Anterior cingulate cortex (tissue), 58 donors: Measurements from ENCODE around the gene POLR2E.

Experiments
- DNase-seq, 58 donors: peaks; one replicate each; lab custom pipeline; 2025; lab: John Stamatoyannopoulos, UW

Gene POLR2E

DNA sequence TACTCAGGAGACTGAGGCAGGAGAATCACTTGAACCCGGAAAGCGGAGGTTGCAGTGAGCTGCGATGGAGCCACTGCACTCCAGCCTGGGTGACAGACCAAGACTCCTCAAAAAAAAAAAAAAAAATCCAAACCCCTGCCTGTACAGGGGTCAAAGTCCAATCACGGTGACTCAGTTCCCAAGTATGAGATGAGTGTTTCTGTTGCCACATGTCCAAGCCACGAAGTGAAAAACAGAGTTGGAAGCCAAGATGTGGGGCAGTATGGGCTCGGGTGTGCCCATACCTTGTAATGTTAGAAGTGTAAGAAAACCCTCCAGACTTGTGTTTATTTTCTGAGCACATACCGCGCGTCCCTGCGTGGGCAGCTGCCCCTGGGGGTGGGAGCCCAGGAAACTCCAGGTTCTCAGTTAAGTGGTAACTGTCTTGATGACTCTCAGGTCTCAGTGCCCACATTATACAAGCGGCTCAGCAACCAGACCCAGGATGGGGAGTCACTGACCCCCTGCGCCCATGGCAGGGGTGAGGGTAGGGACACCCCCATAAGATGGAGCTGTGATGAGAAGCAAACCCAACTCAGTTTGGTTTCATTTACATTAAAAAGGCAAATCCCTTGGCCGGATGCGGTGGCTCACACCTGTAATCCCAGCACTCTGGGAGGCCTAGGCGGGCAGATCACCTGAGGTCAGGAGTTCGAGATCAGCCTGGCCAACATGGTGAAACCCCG is 7.4 kb upstream of the POLR2E start:
- DNase-seq = no peak

DNA sequence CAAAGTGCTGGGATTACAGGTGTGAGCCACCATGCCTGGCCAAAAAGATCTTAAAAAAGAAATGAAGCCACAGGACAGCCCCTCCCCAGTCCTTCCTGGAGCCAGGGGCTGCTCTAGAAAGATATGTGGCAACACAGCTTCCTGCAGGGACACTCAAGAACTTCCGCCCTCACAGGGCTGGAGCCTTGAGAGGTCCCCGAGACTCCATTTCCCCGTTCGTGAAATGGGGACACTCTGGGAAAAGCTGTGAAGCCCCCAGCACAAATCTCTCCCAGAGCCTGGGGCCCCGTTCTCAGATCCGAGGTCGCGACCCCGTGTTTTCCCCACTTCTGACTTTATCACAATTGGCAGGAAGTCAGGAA is 6.1 kb upstream of the POLR2E start:
- DNase-seq = peak in 2 of 58 donors; percentile 39 to 58

DNA sequence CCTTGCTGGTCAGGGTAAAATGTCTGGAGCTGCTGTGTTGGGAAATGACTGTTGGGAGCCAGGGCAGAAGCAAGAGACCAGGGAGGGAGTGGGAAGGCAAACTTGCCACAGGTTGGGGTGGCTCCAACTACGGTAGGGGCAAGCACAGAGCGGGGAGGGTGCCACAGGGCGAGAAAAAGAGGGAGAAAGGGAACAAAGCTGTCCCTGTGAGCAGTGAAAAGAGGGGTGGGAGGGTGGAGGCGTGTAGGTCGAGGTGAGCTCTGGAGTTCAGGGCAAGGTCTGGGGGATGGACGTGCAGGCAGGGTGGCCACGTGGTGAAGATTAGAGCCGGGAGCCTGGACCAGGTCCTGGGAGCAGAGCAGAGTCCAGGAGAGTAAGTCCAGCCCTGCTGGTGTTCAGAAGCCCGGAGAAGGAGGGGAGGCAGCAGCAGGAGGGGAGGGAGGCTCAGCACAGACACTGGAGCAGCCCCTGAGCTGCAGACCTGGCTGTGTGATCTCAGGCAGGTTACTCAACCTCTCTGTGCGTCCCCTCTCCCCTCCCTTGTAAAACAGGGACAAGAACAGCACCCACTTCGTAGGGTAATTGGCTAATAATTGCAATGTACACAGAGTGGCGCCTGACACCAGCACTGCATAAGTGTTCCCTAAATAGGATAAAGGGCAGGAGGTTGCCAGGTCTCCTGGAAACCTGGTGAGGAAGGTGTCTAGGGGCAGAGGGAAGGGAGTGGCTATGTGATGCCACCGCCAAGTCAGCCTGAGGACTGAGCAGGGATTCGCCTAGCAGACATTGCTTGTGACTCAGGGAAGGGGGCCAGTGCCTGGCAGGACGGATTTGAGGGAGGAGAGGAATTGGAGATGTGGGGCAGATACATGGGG is 3.2 kb upstream of the POLR2E start:
- no peak for DNase-seq

DNA sequence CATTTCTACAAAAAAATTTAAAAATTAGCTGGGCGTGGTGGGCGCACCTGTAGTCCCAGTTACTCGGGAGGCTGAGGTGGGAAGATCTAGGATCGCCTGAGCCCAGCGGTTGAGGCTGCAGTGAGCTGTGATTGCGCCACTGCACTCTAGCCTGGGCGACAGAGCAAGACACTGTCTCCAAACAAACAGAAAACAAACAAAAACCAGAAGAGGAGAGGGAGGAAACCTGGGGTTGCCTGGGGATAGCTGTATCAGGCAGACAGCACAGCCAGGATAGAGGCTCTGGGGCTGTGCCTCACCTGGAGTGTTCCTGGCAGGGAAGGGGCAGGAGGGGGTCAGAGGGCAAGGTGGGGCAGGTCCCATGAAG is 2.6 kb upstream of the POLR2E start:
- no peak for DNase-seq

DNA sequence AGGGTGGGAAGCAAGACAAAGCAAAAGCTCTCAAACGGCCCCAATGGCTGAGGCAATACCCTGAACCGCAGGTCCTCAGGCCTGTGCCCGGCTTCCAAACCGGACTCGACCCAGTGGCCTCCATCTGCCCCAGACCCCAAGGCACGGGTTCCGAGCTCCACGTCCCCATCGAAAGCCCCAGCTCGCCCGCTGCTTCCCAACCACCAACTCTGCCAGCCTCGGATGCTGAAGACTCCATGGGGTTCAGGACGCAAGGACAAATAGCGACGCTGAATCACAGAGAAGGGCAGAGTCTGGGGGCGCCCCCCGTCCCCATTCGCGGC is 559 bp downstream of the POLR2E start:
- DNase-seq = no peak

DNA sequence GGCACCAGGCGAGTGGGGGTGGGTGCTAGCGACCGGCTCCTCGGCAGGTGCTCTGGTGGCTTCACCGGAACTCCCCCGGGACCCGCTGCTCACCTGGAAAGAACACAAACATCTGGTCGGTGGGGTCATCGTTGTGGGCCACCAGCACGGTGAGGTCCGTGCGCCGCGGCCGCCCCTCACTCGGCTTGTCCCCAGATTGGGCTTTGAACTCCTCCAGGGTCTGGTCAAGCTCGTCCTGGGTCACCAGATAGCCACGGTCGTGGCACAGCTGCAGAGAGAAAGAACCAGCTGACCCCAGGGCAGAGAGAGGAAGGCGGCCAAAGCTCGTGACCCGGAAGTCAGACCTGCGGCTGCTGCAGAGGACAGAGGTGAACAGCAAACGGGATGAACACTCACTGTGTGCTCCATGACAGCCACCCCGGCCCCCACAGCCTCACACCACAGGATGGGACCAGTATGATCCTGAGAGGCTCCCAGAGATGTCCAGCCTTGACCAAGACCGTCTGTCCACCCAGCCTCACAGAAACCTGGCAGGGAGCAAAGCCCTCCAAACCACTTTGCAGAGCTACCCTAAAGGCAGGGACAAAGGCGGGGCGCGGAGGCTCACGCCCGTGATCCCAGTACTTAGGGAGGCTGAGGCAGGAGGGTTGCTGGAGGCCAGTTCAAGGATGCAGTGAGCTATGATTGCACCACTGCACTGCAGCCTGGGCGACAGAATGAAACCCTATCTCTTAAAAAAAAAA is 1.2 kb downstream of the POLR2E start:
- no peak for DNase-seq

DNA sequence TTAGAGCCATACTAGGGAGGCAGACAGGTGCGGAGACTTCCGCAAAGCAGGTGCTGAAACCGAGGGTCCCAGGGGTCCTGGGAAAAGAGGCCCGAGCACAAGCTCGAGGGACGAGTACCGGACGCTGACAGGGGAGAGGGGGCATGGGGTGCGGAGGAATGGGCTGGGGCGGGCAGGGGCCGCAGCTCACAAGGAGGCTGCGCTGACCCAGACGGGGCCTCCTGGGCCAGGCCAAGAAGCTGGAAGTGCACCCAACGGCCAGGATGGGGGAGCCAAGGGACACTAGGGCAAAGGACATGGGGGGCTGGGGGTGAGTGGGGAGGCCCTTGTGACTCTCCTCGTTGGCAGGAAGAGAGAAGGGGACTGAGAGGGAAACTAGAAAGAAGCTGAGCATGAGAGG is 1.8 kb downstream of the POLR2E start:
- no peak for DNase-seq

DNA sequence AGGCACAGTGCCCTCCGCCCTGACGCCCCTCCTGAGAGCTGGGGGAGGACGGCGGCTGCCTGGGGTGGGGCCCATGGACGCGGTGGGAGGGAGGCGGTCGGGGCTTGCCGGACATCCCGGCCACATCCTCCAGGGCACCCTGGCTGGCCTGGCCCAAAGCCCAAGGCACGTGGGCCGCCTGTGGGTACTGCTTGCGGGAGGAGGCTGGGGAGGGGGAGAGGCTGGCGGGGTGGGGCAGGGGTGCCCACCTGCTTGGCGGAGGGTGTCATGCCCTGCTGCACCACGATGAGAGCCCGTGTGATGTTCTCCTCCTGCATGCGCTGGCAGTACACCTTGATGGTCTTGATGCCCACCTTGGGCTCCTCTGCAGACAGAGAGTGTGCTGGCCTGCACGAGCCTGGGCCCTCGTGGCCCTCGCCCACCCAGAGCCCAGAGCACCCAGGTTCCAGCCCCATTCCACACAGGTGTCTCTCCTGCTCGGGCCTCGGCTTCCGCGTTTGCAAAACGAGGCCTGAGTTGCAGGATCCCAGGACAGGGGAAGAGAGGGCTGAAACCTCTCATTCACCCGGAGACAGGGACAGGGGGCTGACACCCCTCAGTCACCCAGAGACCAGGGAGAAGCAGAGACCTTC is 3.5 kb downstream of the POLR2E start:
- DNase-seq = no peak

DNA sequence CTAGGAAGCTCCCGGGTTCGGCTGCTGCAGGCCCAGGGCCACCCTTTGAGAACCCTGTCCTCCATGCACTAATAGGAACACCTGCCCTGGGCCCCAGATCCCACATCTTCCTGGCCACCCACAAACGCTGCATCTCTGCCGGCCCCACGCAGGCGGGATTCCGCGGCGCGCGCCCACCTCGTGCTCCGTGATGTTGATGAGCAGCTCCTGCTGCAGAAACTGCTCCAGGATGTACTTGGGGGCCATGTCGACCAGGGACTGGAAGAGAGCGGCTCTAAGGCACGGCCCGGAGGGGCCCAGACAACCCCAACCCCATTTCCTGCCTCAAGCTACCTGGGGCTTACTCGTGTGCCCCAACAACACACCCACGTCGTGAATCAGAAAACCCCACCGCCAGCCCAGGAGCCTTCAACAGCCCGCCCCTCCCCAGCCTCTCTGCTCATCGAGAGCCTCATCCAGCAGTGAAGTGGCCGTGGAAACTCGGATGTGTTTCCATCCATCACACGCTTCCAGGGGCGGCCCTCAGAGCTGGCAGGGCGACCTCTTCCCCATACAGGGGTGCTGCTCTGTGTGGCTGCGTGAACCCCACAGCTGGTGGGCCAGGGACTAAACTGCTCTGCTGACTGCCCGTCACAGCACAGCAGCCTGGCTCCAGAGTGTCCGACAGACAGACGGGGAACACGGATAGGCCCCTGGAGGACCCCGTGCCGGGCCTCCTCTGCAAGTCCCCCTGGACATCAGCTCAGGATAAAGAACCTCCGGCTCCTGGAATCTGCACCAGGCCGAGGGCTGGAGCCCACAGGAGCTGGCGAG is 4.2 kb downstream of the POLR2E start:
- no peak for DNase-seq

DNA sequence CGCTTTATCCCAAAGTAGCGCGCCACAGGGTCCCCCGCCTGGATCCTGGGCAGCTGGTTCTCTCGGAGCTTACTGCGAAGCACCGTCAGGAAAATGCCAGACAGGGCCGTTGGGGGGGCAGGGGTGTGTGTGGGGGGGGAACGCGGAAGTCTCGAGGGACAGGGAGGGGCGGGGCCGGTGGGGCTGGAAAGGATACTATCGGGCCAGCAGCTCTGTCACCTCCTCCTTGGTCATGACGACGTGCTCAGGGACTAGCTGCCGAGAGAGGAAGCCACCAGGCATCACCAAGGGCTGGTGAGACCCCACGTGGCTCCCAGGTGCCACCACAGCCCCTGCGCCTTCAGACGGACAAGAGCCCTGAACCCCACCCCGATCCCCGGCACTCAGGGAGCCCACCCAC is 5.3 kb downstream of the POLR2E start:
- no peak for DNase-seq

DNA sequence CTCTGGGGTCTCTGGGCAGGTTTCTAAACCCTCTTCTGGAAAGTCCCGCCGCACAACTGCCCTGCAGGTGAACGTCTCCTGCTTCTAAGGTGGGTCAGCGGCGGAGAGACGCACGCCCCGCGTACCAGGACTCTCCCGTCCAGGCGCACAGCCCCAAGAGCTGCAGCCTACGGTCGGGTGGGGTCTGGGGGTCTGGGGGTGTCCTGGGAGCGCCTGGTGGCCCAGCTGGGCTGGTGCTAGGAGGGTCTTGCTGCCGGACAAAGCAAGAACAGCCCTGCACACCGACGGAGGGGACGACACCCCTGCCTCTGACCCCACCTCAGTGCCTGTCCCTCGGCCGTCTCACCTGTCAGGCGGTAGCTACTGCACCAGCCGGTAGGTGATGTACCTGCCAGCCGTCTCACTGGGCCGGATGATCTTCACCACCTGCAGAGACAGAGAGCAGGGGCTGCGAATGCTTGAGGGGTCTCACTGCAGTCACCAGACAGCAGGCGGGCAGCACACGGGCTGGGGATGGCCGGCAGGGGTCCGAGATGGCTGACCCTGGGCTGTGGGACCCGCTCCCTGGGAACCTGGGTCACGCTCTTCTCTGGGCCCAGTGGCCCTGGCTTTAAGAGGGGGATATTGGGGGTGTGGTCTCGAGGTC is 5.9 kb downstream of the POLR2E start:
- no peak for DNase-seq

DNA sequence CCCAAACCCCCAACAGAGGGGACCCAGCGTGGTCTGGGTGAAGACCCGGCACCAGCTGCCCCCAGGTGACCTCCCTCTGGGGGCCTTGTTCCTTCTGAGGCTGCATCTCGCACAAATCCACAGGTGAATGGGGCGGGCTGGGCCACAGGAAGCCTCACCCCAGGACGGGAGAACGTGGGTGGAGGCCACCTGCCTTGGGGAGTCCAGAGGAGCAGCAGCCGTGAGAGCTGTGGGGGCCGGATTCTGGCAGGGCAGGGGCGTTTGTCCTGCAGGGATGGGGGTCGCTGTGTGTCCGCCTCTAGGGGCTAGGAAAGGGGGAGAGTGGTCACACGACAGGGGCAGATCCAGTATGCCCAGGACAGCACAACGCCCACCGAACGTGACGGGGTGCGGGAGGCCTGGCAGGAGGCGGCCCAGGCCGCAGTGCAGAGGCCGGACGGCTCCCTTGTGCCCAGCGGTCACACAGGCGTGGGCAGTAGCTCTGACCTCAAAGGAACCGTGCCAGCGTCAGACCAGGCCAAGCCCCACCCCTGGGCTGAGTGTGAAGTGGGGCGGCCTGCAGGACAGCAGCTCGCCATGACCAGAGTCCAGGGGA is 6.7 kb downstream of the POLR2E start:
- DNase-seq = peak in 1 of 58 donors; percentile 21

DNA sequence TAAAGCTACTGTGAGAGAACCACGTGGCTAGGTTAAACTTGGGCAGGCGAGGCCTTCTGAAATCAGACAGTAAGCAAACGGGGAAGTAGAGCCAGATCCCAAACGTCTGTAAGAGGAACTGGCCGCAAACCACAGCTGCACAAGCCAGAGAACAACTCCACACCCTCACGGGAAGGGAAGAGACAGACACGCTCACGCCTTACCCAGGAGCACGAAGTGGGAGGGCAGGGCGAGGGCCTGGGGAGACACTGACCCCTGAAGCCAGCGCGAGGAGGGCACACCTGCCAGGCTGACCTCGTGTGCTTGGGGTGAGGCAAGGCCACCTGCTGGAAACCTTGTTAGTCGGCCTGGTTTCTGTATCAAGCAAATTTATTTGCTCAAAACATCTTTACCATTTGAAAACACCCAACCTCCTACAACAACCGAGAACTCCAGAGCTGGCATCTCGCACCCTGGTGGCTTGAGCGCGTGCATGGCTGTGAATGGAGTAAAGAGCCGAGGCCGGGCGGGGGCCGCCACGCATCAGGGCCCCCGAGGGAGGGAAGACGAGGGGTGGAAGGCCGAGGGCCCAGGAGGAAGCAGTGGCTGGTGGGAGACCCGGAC is 7.3 kb downstream of the POLR2E start:
- peak in 20 of 58 donors; percentile 7 to 66 (median 31) for DNase-seq

DNA sequence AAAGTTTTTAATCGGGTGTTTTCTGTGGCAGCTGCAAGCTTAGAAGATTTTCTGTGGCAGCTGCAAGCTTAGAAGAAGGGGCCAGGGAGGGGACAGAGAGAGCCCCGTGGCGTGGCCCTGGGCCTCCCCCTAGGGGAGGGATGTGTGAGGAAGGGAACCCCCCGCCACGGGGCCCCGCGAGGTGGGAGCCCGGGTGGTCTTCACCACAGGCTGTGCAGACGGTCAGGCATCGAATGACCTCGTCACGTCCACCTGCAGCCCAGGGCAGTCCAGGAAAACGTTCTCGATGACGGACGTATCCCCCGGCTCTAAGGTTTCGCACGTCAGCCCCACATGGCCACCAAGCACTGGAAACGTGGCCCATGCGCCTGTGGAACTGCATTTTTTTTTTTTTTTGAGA is 8.6 kb downstream of the POLR2E start:
- DNase-seq = no peak

DNA sequence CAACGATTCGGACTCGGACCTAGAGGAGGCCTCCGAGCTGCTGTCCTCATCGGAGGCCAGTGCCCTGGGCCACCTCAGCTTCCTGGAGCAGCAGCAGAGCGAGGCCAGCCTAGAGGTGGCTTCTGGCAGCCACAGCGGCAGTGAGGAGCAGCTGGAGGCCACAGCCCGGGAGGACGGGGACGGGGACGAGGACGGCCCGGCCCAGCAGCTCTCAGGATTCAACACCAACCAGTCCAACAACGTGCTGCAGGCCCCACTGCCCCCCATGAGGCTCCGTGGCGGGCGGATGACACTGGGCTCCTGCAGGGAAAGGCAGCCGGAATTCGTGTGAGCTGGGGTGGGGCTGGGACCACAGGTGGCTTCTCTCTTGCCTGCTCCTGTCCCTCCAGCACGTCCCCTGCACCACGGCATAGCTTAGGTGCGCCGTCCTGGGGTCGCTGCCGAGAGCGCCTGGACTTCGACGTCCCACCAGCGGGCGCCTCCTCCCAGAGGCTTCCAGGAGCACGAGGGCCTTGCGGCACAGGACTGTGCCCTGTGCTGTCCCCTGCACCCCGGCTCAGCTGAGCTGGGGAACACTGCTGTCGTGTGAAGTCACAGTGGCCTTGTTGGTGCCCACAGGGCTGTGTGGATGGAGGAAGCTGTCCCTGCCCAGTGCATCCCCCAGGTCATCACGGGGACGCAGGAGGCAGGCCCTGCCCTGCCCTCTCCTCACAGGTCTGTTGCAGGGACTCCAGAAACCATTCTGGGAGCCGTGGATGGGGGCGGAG is 9.3 kb downstream of the POLR2E start:
- DNase-seq = no peak

DNA sequence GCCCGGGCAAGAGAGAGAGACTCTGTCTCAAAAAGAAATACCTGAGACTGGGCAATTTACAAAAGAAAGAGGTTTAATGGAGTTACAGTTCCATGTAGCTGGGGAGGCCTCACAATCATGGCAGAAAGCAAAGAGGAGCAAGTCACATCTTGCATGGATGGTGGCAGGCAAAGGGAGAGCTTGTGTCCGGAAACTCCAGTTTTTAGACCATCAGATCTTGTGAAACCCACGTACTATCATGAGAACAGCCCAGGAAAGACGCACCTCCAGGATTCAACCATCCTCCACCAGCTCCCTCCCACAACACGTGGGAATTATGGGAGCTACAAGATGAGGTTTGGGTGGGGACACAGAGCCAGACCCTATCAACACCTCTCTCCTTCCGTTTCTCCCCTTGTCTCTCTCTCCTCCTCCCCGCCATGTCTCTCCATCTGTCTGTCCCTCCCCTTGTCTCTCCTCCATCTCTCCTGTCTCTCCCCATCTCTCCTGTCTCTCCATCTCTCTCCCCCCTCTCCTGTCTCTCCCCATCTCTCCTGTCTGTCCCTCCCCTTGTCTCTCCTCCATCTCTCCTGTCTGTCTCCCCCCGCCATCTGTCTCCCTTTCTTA is 10.0 kb downstream of the POLR2E start:
- DNase-seq = no peak

DNA sequence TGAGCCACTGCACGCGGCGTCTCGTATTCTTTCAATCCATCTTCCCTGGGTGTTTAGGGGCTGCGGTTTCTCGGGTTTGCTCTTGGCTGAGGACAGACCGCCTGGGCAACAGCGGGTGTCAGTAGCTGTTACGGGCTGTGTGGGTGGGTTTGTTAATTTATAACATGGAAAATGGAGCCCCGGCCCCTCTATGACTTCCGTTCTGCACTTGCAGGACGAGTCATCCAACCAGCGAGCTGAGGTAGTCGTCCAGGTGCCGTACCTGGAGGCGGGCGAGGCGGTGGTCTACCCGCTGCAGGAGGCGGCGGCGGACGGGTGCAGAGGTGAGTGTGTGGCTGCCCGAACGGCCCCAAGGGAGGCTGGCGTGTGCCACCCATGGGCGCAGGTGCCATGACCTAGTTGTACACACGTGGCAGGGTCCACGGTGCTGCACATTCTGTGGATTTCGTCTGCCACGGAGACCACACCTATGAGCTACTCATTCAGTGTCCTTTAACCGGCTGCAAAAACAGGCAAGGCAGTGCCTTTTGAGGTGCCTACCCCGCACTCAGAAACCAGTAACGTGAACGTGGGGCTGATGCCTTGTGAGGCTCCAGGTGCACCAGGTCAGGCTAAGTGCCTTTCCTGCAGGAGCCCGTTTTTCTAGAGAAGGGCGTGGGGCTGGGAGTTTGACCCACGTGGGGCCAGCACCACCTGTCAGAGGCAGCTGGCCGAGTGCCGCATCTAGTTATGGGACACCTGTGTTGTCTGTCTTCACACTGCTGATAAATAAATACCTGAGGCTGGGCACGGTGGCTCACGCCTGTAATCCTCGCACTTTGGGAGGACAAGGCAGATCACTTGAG is 10.9 kb downstream of the POLR2E start:
- DNase-seq = no peak
